GM18517 (cell line): Measurements from ENCODE around the gene CENPT.
A peak's percentile ranks its signal among the peaks of the same experiment; 100 is the strongest.
"Not testable (repeated sequence)": the region's sequence is repeated elsewhere in the genome, so short reads cannot be mapped to it uniquely, and the experiment has no call there.

Source experiments
- ATAC-seq: cut with Tn5 transposase; IDR thresholded peaks from one replicate; pipeline ENCODE4 v1.9.1; 2021; ENCODE audit warnings: mild to moderate bottlenecking, moderate library complexity; ENCODE audit not compliant: unreplicated experiment

The CENPT gene

DNA sequence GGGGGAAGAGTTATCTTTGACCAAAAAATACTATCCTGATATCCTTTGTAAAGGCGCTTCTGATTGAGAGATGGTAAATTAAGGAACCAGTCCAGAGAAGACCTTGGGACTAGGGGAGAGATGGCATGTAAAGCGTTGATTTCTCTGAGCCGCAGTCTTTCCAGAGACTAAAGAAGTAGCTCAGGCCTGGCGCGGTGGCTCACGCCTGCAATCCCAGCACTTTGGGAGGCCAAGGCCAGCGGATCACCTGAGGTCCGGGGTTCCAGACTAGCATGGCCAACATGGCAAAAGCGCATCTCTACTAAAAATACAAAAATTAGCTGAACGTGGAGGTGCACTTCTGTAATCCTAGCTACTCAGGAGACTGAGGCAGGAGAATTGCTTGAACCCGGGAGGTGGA is 625 bp upstream of the CENPT start:
- no peak for ATAC-seq

DNA sequence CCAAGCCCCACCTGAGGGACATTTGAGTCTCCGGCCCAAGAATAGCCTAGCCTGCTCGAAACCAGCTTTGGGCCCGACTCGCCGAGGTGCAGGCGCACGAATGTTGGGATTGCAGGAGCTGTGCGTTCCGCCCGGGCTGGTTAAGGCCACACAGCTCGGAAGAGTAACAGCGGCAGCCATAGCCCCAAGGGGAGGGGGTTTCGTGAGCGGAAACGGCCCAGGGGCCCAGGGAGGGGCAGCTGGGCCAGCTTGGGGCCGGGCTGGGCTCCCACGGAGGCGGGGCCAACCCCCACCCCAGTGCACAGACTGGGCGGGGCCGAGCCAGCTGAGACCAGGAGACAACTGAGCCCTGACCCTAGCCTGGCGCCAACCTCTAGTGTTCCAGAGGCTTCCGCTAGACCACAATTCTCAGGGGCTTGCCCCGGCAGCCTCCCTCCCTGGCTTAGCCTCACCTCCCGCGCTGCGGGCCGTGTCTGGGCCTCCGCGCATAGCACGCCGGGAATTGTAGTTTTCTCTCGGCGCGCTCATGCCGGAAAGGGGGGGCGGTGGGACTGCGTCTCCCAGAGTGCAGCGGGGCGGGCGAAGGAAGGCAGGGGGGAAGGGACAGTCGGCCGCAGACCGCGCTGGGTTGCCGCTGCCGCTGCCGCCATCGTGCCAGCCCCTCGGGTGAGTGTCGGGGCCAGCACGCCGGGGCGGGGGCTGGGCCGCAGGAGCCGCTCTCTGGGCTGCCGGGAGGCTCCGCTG is 1.0 kb downstream of the CENPT start, which contains the start of gene NUTF2:
Gene NUTF2, plus strand, starts transcription at position 614 of the 744 bp plus-strand sequence. CDS start 18,198 bp downstream, outside the sequence.
- ATAC-seq: peak; percentile 59

DNA sequence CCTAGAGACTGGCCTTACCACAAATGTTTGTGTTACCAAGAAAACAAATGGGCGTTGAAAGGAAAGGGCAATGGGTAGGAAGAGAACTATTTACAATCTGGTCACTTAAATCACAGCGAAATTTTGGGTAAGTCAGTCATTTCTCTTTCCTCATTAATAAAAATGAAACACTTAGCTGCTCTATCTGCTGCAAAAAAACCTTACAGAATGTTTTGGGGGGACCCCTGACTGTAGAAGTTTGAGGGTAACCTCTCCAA is 1.5 kb downstream of the CENPT start:
- no peak for ATAC-seq

DNA sequence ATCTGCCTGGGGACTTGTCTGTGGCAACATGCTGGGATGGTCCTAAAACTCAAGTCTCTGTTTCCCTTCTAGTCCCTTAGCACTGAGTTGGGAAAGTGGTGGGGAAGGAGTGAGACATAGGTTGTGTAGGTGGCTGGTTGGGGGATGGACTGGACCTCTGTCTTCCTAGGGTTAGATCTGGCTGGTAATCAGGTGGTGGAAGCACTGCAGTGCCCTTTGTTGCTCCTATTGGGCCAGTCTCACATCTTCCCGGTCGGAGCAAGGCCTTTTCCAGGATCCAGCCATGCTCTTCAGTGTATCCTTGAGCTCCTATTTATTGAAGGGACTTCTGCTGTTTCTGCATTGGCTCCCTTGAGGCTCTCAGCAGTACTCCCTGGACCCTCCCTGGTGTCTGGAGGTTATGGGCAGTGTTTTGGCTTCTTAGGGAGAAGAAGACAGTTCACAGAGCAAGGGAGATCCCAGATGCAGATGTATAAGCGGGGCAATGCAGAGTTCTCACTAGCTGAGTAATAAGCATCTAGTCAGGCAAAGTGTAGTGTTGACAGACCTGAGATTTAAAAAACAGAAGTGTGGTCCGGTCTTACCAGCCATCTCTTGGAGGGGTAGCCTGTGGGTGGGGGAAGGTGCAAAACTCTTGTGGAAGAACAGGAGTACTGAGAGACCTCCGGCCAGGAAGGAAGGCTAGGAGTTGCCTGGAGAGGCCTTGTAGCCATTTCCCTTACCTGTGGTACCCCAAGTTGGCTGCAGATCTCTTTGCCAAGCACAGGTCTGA is 2.0 kb downstream of the CENPT start:
- ATAC-seq: no peak

DNA sequence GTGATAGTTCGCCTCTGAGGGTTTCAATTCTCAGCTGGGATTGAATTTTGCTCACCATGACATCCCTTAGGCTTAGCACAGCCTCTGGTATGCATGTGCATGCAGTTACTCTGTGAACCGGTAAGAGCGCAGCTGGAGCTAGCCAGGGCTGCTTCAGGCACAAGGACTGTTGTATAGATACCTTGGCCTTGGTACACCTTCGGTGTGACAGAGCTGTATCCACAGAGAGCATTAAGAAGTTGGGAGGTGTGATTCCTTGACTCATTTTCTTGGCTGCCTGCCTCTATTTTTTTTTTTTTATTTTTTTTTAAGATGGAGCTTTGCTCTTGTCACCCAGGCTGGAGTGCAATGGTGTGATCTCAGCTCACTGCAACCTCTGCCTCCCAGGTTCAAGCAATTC is 3.0 kb downstream of the CENPT start:
- no peak for ATAC-seq

DNA sequence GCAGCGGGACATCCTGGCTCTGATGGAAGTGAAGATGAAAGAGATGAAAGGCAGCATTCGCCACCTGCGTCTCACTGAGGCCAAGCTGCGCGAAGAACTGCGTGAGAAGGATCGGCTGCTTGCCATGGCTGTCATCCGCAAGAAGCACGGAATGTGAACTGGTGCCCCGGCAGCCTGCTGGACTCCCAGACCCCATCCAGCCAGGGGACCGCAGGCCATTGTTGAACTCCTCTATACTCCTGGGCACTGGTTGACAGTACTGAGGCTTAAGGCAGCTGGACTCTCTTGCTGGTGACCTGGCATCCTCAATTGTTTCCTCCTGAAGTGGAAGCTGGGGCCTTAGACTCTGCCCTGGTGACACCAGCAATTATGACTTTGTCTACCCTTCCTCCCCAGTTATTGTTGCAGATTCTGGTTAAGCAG is 4.1 kb downstream of the CENPT start:
- no peak for ATAC-seq

DNA sequence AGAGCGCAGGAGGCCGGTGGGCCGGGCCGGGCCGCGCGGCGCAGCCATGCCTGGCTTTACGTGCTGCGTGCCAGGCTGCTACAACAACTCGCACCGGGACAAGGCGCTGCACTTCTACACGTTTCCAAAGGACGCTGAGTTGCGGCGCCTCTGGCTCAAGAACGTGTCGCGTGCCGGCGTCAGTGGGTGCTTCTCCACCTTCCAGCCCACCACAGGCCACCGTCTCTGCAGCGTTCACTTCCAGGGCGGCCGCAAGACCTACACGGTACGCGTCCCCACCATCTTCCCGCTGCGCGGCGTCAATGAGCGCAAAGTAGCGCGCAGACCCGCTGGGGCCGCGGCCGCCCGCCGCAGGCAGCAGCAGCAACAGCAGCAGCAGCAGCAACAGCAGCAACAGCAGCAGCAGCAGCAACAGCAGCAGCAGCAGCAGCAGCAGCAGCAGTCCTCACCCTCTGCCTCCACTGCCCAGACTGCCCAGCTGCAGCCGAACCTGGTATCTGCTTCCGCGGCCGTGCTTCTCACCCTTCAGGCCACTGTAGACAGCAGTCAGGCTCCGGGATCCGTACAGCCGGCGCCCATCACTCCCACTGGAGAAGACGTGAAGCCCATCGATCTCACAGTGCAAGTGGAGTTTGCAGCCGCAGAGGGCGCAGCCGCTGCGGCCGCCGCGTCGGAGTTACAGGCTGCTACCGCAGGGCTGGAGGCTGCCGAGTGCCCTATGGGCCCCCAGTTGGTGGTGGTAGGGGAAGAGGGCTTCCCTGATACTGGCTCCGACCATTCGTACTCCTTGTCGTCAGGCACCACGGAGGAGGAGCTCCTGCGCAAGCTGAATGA is 4.8 kb downstream of the CENPT start:
- ATAC-seq: peak; percentile 13

DNA sequence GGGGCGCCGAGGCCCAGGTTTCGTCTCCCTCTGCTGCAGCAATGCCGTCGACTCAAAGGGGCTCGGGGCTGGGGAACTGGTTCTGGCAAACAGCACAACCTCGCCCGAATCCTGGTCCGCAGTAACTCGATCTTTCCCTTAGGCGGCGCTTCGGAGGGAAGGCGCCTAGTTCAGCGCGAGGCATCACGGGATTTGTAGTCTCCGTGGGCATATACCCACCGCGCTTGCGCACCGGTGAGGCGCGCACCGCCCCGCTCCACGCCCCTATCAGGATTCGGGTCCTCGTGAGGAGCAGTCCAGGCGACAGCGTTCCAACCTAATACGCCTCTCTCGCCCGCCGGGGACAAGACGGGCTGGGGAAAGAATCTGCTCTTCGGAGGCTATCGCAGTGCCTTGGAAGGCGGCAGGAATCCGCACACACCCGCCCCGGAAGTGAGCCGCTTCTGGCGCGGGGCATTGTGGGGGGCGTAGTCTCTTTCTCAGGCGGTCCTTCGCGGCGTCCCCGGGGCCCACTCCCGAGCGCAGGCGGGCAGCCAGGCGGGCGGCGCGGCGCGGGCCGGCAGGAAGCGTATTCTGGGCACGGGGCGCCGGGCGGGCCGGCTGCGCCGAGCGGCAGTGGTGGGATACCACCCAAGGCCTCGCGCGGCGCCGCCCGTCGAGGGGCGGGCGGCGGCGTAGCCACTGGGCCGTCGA is 5.5 kb downstream of the CENPT start, which contains the start of gene THAP11:
Gene THAP11, plus strand, starts transcription at position 505 of the 693 bp plus-strand sequence. CDS start 235 bp downstream, outside the sequence.
- peak; percentile 51 for ATAC-seq

DNA sequence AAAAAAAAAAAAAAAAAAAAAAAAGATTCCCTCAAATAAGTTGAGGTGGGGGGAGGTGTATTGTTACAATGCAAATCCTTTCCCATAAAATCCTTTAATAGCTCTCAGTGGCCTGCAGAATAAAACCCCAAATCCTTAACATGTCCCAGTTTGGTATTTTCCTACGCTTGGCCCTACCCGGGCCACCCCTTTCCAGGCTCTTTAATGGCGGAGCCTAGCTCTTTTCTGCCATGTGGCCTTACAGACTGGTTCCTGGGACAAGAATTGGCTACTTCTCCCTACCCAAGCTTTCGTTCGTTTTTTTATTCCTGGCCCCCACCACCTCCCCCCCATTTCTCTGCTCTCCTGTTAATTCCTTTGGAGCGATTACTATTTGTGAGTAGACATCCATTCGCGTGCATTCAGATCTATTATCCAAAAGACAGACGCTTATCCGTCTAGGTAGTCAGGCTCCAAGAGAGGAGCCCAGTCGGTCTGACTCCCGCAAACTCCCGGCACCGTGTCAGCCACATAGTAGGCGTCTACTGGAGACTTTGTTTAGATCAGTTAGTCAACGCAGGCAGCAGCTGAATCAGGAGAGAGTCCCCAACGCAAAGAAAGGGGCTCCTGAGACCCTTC is 6.2 kb downstream of the CENPT start:
- ATAC-seq: no peak

DNA sequence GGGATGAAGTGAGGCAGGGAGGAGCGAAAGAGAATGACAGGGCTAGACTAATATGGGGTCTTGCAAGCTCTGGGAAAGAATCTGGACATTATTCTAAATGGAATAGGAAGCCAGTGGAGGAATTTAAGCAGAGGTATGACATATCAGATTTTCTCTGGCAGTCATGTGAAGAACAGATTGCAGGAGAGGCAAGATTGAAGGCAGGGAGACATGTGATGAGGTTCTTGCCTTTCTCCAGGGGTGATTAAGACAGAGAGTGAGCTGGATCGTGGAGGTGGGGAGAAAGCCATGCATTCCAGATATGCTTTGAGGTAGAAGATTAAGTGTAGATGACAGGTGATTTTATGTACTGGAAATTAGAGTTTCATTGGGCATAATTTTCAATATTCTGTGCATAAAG is 9.7 kb downstream of the CENPT start:
- no peak for ATAC-seq

DNA sequence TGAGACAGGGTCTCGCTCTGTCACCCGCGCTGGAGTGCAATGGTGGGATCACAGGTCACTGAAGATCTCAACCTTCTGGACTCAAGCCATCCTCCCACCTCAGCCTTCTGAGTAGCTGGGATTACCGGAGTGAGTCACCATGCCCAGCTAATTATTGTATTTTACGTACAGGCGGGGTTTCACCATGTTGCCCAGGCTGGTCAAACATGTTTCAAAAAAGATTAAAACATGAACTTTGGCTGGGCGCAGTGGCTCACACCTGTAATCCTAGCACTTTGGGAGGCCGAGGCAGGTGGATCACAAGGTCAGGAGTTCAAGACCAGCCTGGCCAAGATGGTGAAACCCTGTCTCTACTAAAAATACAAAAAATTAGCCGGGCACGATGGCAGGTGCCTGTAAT is 10.3 kb downstream of the CENPT start:
- not testable (repeated sequence) for ATAC-seq

DNA sequence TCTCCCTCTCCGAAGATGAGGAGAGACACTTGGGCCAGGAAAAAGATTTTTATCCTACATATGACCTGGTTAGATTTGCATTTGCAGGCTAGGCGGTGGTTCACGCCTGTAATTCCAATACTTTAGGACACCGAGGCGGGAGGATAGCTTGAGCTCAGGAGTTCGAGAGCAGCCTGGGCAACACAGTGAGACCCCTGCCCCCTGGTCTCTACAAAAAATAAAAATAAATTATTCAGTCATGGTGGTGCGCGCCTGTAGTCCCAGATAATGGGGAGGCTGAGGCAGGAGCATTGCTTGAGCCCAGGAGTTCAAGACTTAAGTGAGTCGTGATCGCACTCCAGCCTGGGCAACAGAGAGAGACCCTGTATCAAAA is 13.3 kb downstream of the CENPT start:
- no peak for ATAC-seq

DNA sequence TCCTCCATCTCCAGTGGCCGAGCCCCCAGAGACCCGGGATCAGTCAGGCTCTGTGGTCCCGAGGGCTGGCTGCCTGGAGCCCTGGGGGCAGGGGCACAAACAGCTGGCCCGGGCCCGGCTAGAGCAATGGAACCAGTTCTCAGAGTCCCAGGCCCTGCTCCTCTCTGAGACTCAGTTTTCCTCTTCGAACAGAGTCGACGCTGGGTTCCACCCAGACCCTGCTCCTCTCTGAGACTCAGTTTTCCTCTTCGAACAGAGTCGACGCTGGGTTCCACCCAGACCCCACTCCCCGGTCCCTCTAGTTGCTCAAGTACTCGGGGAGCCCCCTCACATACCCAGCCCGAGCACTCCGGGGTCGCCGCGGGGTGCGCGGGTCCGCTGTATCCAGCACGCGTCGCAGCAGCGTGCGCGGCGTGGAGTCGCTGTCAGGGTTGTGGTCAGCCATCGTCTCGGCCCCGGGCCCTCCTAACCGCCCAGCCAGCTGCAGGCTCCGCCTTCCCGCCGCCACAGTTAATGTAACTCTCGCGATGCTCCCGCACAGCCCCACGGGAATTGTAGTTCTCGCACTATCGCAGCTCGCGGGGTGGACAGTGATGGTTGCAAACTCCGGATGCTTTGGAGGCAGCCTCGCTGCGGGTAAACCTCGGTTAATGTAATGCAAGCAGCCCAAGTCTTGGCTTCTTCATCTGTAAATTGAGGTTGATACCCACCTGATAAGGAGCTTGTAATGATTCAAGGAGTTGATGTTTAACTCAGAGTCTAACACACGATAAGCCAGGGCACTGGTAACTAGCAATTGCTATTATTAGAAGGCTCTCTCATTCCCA is 13.9 kb downstream of the CENPT start:
- peak; percentile 95 for ATAC-seq

DNA sequence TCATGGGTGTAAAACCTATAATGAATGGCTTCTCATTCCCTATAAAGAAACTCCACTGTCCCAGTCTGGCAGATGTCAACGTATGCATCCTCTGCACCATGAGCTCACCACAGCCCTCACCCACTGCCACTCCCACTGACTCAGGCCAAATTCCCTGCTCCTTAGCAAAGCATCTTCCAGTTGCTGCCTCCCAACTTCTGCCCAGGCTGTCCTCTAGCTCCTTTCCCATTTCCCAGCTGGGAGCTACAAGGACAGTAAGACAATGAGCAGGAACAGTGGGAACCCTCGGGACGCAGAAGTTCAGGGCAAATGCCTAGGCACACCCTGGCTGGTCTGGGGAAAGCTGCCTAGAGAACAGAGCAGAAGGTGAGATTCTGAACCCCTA is 14.5 kb downstream of the CENPT start:
- ATAC-seq: no peak

DNA sequence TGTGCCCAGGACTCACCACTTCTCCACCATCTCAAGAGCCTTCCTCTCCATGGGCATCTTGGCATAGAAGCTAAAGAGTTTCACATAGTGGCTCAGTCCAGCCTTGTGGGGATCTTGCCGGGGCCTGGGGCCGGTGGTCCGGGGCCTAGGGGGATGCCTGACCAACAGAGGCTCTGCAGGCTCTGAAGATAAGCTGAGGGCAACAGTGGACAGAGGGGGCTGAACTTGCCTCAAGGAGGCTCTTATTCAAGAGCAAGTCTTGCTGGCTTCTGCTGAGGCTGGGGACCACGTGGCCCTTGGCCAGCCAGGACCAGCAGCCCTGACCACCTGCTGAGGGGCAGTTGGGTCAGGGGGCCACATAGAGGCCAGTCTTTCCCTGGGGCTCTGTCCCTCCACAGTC is 18.8 kb downstream of the CENPT start:
- ATAC-seq: no peak

DNA sequence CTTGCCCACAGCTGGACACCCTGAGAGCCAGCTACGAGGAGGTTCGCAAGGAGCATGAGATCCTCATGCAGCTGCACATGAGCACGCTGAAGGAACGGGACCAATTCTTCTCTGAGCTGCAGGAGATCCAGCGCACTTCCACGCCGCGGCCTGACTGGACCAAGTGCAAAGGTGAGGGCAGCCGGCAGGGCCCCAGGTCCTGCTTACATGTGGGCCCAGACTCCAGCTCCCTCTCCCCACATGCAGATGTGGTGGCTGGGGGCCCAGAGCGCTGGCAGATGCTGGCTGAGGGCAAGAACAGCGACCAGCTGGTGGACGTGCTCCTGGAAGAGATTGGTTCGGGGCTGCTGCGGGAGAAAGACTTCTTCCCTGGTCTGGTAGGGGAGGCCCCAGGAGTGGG is 21.6 kb downstream of the CENPT start:
- ATAC-seq: no peak

DNA sequence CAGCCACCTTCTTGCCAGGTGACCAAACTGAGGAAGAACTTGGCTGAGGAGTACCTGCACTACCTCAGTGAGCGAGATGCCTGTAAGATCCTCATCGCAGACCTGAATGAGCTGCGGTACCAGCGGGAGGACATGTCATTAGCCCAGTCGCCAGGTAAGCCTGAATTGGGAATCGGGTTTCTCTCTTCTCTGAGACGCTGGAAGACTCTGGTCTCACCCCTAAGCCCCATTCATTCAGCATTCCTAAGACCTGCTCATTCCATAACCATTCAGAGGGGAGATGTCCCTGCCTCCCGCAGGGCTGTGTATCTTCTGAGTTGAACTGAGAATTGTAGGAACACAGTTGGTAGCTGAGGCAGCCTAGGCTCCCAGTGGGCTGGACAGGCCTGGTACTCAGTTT is 22.4 kb downstream of the CENPT start:
- ATAC-seq: no peak

DNA sequence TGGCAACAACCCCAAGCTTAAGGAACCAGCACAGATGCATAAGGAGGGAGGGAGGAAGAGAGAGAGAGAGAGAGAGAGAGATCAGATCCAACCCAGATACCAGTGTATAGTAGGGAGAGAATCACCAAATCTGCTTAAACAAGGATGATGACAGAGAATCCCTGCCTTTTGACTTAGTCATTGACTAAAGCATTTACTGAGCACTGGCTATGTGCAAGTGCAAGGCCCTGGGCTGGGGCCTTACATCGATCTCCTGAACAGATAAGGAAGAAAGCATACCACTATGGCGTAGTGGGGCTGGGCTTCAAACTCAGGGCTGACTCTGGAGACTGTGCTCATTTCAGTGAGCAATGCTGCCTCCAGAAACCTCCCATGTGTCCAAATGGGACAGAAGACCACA is 25.0 kb downstream of the CENPT start:
- ATAC-seq: no peak

DNA sequence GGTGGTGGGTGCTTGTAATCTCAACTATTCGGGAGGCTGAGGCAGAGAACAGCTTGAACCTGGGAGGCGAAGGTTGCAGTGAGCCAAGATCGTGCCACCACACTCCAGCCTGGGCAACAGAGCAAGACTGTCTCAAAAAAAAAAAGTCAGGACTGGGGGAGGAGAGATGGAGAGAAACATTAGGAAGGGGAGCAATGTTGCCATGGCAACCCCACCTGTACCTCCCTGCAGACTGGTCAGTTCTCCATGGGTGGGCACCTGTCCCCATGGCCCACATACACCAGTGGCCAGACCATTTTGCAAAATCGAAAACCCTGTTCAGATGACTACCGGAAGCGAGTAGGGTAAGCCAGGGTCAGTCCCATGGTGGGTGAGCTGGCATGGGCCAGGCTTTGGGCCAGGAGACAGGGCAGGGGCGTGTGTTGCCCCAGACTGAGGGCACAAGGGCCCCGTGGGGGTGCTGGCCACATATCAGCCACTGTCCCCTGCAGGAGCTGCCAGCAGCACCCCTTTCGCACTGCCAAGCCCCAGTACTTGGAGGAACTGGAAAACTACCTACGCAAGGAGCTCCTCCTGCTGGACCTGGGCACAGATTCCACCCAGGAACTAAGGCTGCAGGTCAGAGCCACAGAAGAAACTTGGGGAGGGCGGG is 26.8 kb downstream of the CENPT start:
- ATAC-seq: no peak
